Measurements from ENCODE around the gene NMD3. TPM values are rescaled to one million over a fixed set of nuclear protein-coding genes. Genes with fewer than 3 reads are reported as not detected.

NMD3 gene
- total and polyA plus RNA-seq, 9 of the 15 experiments (the other 6 are each of a cell fraction or from before 2014, with no cell fraction given): 63.5 to 178 (median 111) TPM

DNA sequence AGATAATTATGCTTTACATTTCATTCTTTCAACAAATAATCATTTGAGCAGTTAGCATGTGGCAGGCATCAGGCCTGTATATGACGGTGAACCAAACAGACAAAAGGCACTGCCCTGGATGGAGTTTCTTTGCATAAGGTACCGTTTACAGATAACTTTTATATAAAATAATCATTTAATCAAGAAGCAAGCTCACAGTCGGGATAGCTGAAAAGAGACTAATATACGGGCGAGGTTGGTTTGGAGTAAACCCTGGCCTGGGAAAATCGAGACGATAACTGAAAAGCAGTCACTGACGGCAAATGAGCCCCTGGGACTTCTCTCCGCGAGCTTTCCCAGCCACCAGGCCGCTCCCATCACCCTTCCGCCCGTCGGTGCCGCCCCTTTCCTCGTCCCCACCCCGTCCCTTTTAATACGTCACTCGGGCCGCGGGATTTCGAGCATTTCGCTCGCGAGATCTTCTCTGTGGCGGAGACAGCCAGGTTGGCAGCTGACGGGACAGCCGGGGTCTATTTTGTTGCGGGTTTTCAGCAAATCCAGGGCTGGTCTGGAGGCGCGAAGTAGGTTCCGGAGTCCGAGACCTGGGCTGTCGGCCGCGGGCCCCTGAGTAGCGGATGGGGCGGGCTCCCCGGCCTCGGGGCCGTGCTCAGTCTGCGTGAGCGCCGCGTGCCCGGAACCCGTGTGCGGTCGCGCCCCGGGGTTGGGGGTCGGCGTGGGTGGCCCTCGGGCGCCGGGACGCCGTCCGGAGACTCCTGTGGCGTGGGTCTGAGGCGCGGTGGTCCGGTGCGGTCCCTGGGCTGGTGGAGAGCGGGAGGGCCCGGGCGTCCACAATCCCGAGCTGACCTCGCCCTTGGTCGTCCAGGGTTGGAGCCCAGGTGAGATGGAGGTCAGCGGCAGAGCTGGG lies at the start of gene NMD3 (continued):
- TF ChIP-seq RREB1 (CRISPR knock-in tag; IDR thresholded peaks at IDR 0.05) (0 out of 2 replicates have a peak, but pooled peaks have one; percentile 24), CSDE1 (IDR thresholded peaks at IDR 0.05) (no peak), POLR2AphosphoS5 (IDR thresholded peaks at IDR 0.05; ENCODE audit: control insufficient read depth, insufficient read depth, low read depth, low read length) (peak; percentile 87), NFRKB (IDR thresholded peaks at IDR 0.05; ENCODE audit: low read depth) (peak; percentile 76; the same call in 1 of the 2 replicates), NFXL1 (CRISPR knock-in tag; IDR thresholded peaks at IDR 0.05) (no peak), MAZ (CRISPR knock-in tag; conservative IDR thresholded peaks at IDR 0.05 in 1 of 2, IDR thresholded peaks at IDR 0.05 in 1 of 2) (peak in 1 of 2 experiments; percentile 36; a peak in 1 of 4 replicates), CBX1 (IDR thresholded peaks at IDR 0.05; ENCODE audit: low read depth) (0 out of 2 replicates have a peak, but pooled peaks have one; percentile 77), SAFB (IDR thresholded peaks at IDR 0.05; ENCODE audit: borderline replicate concordance, low read depth, low read length) (0 out of 2 replicates have a peak, but pooled peaks have one; percentile 52), RCOR1 (IDR thresholded peaks at IDR 0.05; ENCODE audit: borderline replicate concordance in 1 of 2, low read depth in 2 of 2, low read length in 2 of 2) (0 out of 4 replicates have a peak, but pooled peaks of 1 of the 2 experiments have one; percentile 7), CREM (IDR thresholded peaks at IDR 0.05; ENCODE audit: low read depth) (peak; percentile 94), HMGN3 (IDR thresholded peaks at IDR 0.05; ENCODE audit: borderline replicate concordance, extremely low read depth, insufficient read length, low read depth, low read length) (peak; percentile 53), USF1 (CRISPR knock-in tag; IDR thresholded peaks at IDR 0.05) (no peak), FOXM1 (IDR thresholded peaks at IDR 0.05; ENCODE audit: low read depth) (no peak), FOXM1 (CRISPR knock-in tag; IDR thresholded peaks at IDR 0.05; ENCODE audit: low read depth) (0 out of 2 replicates have a peak, but pooled peaks have one; percentile 24), MAX (CRISPR knock-in tag; IDR thresholded peaks at IDR 0.05) (peak; percentile 85), NFATC3 (IDR thresholded peaks at IDR 0.05) (no peak), HNRNPL (IDR thresholded peaks at IDR 0.05; ENCODE audit: low read depth, low read length) (no peak)
- TF ChIP-seq, protein P1, sequence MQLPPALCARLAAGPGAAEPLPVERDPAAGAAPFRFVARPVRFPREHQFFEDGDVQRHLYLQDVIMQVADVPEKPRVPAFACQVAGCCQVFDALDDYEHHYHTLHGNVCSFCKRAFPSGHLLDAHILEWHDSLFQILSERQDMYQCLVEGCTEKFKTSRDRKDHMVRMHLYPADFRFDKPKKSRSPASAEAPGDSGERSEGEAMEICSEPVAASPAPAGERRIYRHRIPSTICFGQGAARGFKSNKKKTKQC (CRISPR knock-in tag; IDR thresholded peaks at IDR 0.05): 0 out of 2 replicates have a peak, but pooled peaks have one; percentile 29
